Measurements from ENCODE around the gene CNPY3. TPM values are rescaled to one million over a fixed set of nuclear protein-coding genes. Genes with fewer than 3 reads are reported as not detected.
A peak's percentile ranks its signal among the peaks of the same experiment; 100 is the strongest.

CNPY3 gene
- total RNA-seq, 1 experiment from 2014 or later, result 56.0 TPM

GRCh38 chr6:42984001-42984923 lies 55.0 kb downstream of the CNPY3 start, which contains the start of gene PPP2R5D:
Gene PPP2R5D (plus strand): TSS chr6:42984570. CDS start chr6:42984678, 108 bp downstream.
- H3K79me2 ChIP-seq (ENCODE audit: insufficient read depth, low read length), result no peaks in the 10 kb centered on the region; the same call in 1 of the 2 replicates
- no peak within 1 kb of the TSS for H3T11ph ChIP-seq (ENCODE audit: low read length)
- no peaks in the 10 kb centered on the region; the same call in 1 of the 2 replicates for H3K4me1 ChIP-seq (ENCODE audit: insufficient read depth, low read length)
- peak within 1 kb of the TSS; percentile 73 for H3K18ac ChIP-seq (ENCODE audit: insufficient read length, low read depth, low read length)
- H2BK12ac ChIP-seq (ENCODE audit: insufficient read length, low read depth, low read length), result no peak within 1 kb of the TSS
- TF ChIP-seq, protein P1, sequence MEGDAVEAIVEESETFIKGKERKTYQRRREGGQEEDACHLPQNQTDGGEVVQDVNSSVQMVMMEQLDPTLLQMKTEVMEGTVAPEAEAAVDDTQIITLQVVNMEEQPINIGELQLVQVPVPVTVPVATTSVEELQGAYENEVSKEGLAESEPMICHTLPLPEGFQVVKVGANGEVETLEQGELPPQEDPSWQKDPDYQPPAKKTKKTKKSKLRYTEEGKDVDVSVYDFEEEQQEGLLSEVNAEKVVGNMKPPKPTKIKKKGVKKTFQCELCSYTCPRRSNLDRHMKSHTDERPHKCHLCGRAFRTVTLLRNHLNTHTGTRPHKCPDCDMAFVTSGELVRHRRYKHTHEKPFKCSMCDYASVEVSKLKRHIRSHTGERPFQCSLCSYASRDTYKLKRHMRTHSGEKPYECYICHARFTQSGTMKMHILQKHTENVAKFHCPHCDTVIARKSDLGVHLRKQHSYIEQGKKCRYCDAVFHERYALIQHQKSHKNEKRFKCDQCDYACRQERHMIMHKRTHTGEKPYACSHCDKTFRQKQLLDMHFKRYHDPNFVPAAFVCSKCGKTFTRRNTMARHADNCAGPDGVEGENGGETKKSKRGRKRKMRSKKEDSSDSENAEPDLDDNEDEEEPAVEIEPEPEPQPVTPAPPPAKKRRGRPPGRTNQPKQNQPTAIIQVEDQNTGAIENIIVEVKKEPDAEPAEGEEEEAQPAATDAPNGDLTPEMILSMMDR (conservative IDR thresholded peaks at IDR 0.05), result no peak
- no peak within 1 kb of the TSS for H3K23ac ChIP-seq (ENCODE audit: insufficient read length, low read depth, low read length)
- peak within 1 kb of the TSS; percentile 65 for H3K4me2 ChIP-seq (ENCODE audit: insufficient read depth, insufficient read length, low read length)
- no peak within 1 kb of the TSS for H2BK20ac ChIP-seq (ENCODE audit: low read depth, low read length, poor library complexity, severe bottlenecking)
- DNase-seq, result peak; percentile 99
- no peaks in the 10 kb centered on the region for H3K9me3 ChIP-seq (ENCODE audit: control insufficient read depth, low read depth, low read length)
- H3K27ac ChIP-seq (ENCODE audit: insufficient read length, low read depth, low read length), result no peak within 1 kb of the TSS
- peak within 1 kb of the TSS; percentile 62 for H3K14ac ChIP-seq (ENCODE audit: insufficient read depth, low read length)
- H4K20me1 ChIP-seq (ENCODE audit: control insufficient read depth, insufficient read depth, insufficient read length), result no peaks in the 10 kb centered on the region
- Mint-ChIP-seq H3K27ac (peak within 1 kb of the TSS; percentile 93 to 94 (median 94)), H3K9me3 (no peaks in the 10 kb centered on the region), H3K4me3 (peak within 1 kb of the TSS; percentile 77 to 83), H3K36me3 (ENCODE audit: insufficient read depth in 1 of 3, low read depth in 3 of 3) (peaks cover 5 to 16% (median 8%) of the 10 kb centered on the region in 3 experiments), H3K27me3 (ENCODE audit: low read depth) (no peaks in the 10 kb centered on the region), H3K4me1 (peaks cover 27 to 36% of the 10 kb centered on the region in 2 experiments)
- H2BK15ac ChIP-seq (ENCODE audit: low read depth, low read length), result no peak within 1 kb of the TSS
- H2BK5ac ChIP-seq (ENCODE audit: insufficient read length, low read length), result no peak within 1 kb of the TSS
- peak within 1 kb of the TSS; percentile 86 for H3K9ac ChIP-seq (ENCODE audit: extremely low read depth, insufficient read length, low read length)
- no peak within 1 kb of the TSS for H4K91ac ChIP-seq (ENCODE audit: insufficient read length, low read depth, low read length)
- H3K23me2 ChIP-seq (ENCODE audit: insufficient read length, low read depth, low read length, poor library complexity, severe bottlenecking), result peaks cover 9% of the 10 kb centered on the region
- H2AFZ ChIP-seq (ENCODE audit: low read length), result peak within 1 kb of the TSS; percentile 74
- H2BK120ac ChIP-seq (ENCODE audit: low read depth, low read length, poor library complexity, severe bottlenecking), result no peak within 1 kb of the TSS
- WGBS (ENCODE audit: extremely low coverage, insufficient read length, low lambda C conversion rate), result no CpG with 5 or more reads among the region's 59 CpGs
- H3K27me3 ChIP-seq (ENCODE audit: insufficient read depth, low read length), result no peaks in the 10 kb centered on the region
- no peak within 1 kb of the TSS for H4K8ac ChIP-seq (replicated peaks; ENCODE audit: insufficient read length, low read depth, low read length)
- no peak within 1 kb of the TSS for H2AK5ac ChIP-seq (ENCODE audit: insufficient read length, low read length)
- H3K56ac ChIP-seq (ENCODE audit: insufficient read length, low read depth, low read length), result no peak within 1 kb of the TSS
- peaks cover 4% of the 10 kb centered on the region for H3K79me1 ChIP-seq (ENCODE audit: insufficient read depth, low read depth, low read length, poor library complexity, severe bottlenecking)
- no peak within 1 kb of the TSS for H3K4ac ChIP-seq (ENCODE audit: low read depth, low read length)
- H4K5ac ChIP-seq (ENCODE audit: insufficient read length, low read depth, low read length), result no peak within 1 kb of the TSS

Data from H9 (cell line).